GM18508 (cell line): ENCODE results near the gene JPH4.
"Not testable (repeated sequence)": the region's sequence is repeated elsewhere in the genome, so short reads cannot be mapped to it uniquely, and the experiment has no call there.

ENCODE experiments used
- ATAC-seq: cut with Tn5 transposase; IDR thresholded peaks from one replicate; pipeline ENCODE4 v1.9.1; 2021; ENCODE audit warnings: moderate number of reproducible peaks; ENCODE audit not compliant: insufficient read depth, unreplicated experiment

JPH4 gene

GRCh38 chr14:23551266-23552028, 27.1 kb downstream of the JPH4 start, which contains the start of gene ZFHX2:
Gene ZFHX2 (minus strand): TSS chr14:23551765. CDS start chr14:23535325, 16,440 bp downstream.
- no peak for ATAC-seq

GRCh38 chr14:23550812-23551265, 27.8 kb downstream of the JPH4 start:
- ATAC-seq = no peak

GRCh38 chr14:23550131-23550811, 28.3 kb downstream of the JPH4 start:
- ATAC-seq = no peak

DNA sequence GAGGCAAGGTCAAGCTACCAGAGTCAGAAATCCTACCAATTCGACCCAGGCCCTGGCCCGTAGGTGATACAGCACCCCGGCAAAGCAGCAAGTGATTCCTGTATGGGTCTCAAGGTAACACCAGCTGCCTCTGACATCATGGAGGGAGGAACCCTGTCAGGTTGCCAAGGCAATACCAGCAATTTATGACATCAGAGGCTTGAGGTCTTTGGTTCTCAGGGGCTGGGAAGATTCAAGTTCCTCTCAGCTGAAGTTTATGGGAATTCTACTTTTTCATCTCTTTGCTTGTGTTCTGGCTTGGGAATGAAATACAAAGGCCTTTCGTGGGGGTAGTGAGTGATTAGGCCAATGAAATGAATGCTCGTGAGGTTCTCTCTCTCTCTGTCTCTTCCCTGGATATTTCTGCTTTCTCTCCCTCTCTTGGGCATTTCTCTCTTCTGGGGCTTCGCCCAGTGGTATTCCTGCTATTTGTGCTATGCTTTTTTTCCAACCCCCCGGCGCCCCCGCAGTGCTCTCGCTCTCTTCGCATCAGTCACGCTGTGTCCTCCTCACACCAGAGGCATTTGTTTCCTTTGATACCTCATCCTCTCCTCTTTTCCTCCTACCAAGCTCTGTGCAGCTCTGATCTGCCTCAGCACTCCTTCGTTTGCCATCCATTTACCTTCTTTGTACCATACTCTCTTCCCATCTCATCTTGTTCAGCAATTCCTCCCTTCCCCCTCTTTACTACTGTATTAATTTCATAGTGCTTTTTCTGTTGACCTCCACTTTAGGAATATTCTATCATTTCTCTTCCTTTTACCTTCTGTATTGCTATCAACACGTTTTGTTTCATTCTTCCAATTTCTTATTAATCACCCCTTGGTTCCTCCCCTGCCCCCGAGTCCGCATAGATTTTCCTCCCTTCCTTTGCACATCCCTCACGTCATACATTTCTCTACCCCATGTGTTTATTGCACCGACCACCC, 30.0 kb downstream of the JPH4 start:
- no peak for ATAC-seq

- ATAC-seq = no peak
Observed at GRCh38 chr14:23547924-23548323, 30.7 kb downstream of the JPH4 start.

GRCh38 chr14:23546450-23547035, 32.0 kb downstream of the JPH4 start:
- ATAC-seq = no peak

DNA sequence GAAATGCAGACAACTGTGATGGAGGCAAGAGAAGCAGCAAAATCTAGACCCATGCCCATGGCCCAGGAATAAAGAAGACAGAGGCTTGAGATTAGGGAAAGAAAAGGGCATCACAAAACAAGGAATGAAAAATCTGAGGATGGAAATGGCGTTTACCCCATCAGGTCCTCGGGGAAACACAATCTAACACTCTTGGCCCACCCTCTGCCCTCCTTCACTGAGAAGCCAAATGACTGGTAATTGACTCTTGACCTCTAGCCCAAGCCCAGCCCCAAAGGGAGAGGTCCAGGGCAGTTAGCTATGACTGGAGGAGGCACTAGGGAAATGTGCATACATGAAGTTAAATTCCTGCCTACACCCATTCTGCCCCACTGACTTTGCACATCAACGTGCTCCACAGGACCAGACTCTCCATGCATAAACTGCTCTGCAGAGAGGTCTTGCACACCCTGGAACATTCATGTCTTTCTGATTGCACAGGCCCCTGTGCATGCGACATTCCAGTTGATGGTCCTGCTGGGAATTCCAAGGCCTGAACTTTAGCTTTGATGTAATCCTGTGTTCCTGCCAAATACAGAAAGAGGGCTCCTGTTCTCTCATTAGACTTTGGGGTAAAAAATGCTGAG, 32.7 kb downstream of the JPH4 start:
- ATAC-seq = no peak

GRCh38 chr14:23544511-23545447, 33.8 kb downstream of the JPH4 start:
- ATAC-seq = no peak

GRCh38 chr14:23543403-23543802, 35.2 kb downstream of the JPH4 start:
- no peak for ATAC-seq

- ATAC-seq = no peak
Observed at GRCh38 chr14:23542261-23542660, 36.3 kb downstream of the JPH4 start.

DNA sequence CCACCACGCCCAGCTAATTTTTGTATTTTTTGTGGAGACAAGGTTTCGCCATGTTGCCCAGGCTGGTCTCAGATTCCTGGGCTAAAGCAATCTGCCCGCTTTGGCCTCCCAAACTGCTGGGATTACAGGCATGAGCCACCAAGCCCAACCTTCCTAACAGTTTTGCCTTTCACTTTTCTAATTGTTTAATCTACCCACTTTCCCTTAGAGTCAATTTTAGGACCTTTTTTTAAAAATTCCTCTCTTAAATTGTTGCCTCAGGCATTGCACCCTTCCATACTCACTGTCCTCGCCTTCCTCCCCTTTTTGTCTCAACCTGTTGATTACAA, 38.5 kb downstream of the JPH4 start:
- no peak for ATAC-seq

GRCh38 chr14:23539248-23540140, 39.1 kb downstream of the JPH4 start:
- ATAC-seq = no peak

DNA sequence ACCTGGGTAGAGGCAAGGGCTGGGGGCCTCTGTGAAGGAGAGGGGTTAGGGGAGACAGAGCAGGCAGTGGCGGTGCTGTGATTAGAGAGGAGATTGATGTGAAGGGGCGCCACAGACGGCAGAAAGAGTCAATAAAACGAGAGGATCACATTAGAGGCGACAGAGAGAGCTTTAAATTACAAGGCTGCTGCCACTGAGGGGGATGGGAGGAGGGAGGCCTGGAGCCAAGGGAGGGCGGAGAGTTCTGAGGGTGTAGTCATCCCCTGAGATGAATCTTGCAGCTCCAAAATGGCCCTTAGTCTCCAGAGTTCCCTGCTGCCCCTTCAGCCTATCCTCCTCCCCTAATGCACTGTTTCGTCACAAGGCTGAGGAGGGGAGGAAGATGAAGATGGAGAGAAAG, 39.8 kb downstream of the JPH4 start:
- ATAC-seq = no peak

DNA sequence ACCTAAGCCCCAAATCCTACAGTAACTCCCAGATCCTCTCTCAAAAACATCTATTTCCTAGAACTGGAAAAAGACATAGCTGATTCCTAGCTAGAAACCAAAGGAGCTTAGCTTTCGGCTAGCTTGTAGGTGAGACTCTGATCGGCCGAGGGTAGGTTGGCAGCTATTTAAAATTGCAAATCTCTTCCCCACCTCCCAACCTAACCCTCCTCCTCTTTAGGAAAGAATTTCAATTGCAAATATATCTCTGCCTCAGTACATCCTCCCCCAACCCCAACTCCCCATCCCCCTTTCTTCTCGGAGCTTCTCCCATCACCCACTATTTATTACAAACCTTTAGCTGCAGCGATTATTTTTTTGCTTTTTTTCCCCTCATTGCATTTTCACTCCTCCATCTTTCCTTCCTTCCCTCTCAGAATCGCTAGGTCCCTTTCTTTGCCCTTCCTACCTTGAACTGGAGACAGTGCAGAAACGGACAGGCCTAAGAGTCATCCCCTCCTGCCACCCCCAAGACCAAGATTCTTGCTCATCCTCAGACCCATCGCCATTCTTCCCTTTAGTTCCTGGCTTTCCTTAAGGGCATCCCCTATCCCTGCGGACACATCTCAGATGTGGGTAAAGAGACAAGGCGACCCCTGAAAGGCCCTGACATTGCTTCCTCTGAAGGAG, 40.4 kb downstream of the JPH4 start:
- ATAC-seq = no peak

- no peak for ATAC-seq
Observed at GRCh38 chr14:23537351-23538049, 41.1 kb downstream of the JPH4 start.

- not testable (repeated sequence) for ATAC-seq
Observed at GRCh38 chr14:23536906-23537305, 41.7 kb downstream of the JPH4 start.

GRCh38 chr14:23536494-23536893, 42.1 kb downstream of the JPH4 start:
- no peak for ATAC-seq
